Measurements from ENCODE around the gene LYSMD4.
"Not testable (repeated sequence)": the region's sequence is repeated elsewhere in the genome, so short reads cannot be mapped to it uniquely, and the experiment has no call there.

Gene LYSMD4

DNA sequence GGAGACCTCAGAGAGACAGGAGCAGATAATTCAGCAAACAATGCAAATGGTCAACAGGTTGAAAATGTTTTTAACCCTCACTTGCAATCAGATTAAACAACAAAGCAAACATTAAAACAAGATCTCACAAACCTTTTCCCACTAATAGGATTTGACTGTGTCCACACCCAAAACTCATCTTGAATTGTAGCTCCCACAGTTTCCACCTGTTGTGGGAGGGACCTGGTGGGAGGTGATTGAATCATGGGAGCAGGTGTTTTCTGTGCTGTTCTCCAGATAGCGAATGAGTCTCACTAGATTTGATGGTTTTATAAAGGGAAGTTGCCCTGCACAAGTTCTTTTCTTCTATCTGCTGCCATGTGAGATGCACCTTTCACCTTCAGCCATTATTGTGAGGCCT, 1.3 kb upstream of the LYSMD4 start:
- DNase-seq = no peak
- intact Hi-C loops (cut with DNase I; ENCODE audit: low total_unique reads) = no loop called here
- TF ChIP-seq, protein P1, sequence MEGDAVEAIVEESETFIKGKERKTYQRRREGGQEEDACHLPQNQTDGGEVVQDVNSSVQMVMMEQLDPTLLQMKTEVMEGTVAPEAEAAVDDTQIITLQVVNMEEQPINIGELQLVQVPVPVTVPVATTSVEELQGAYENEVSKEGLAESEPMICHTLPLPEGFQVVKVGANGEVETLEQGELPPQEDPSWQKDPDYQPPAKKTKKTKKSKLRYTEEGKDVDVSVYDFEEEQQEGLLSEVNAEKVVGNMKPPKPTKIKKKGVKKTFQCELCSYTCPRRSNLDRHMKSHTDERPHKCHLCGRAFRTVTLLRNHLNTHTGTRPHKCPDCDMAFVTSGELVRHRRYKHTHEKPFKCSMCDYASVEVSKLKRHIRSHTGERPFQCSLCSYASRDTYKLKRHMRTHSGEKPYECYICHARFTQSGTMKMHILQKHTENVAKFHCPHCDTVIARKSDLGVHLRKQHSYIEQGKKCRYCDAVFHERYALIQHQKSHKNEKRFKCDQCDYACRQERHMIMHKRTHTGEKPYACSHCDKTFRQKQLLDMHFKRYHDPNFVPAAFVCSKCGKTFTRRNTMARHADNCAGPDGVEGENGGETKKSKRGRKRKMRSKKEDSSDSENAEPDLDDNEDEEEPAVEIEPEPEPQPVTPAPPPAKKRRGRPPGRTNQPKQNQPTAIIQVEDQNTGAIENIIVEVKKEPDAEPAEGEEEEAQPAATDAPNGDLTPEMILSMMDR (IDR thresholded peaks at IDR 0.05) = no peak
- H3K4me1 ChIP-seq = peaks cover 5 to 26% (median 13%) of the 10 kb centered on the region in 4 donors
- H3K27me3 ChIP-seq = no peaks in the 10 kb centered on the region
- peaks cover 0 to under 1% (median under 1%) of the 10 kb centered on the region in 3 donors for H3K36me3 ChIP-seq
- H3K4me3 ChIP-seq = no peak overlapping the region
- H3K27ac ChIP-seq = no peak overlapping the region
- H3K9me3 ChIP-seq = no peaks in the 10 kb centered on the region

GRCh38 chr15:99734040-99734291, 729 bp upstream of the LYSMD4 start:
- DNase-seq; intact Hi-C loops (cut with DNase I; ENCODE audit: low total_unique reads); H3K36me3 ChIP-seq; H3K9me3 ChIP-seq; H3K27me3 ChIP-seq: not testable (repeated sequence)
- Histone ChIP-seq H3K4me1 (peaks cover 5 to 30% (median 13%) of the 10 kb centered on the region in 4 donors), H3K4me3 (peak overlapping the region; percentile 77 to 81), H3K27ac (peak overlapping the region; percentile 82 to 86)

DNA sequence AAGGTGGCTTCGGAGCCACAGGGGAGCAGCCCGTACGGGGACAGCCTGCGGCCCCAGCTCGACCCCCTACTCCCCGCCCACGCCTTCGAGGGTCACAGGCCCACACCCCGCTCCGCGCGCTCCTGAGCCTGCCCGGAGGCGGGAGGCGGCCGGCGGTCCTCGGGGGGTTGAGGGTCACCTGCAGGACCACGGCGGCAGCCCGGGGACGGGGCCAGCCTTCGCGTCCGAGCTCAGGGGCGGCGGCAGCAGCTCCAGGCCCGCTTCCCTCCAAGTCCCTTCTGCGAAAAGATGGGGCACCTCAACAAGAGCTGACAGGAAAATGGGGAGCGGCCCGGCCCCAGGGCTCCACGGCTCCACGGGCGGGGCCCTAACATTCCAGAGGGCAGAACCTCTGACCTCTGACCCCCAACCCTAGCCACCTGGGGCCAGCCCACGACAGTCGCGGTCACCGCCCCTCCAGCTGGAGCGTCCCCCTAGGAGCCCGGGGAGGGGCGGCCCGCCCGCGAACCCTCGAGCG, 428 bp downstream of the LYSMD4 start:
- Histone ChIP-seq H3K27me3 (no peaks in the 10 kb centered on the region), H3K27ac (peak overlapping the region; percentile 82 to 86), H3K4me3 (peak overlapping the region; percentile 77 to 81), H3K36me3 (peaks cover 0 to 18% (median 13%) of the 10 kb centered on the region in 3 donors), H3K9me3 (no peaks in the 10 kb centered on the region), H3K4me1 (peaks cover 5 to 30% (median 16%) of the 10 kb centered on the region in 4 donors)
- TF ChIP-seq, protein P1 (IDR thresholded peaks at IDR 0.05) = no peak
- intact Hi-C loops (cut with DNase I; ENCODE audit: low total_unique reads) = no loop called here
- DNase-seq = peak in 1 of 2 donors; percentile 43

- H3K27me3 ChIP-seq = no peaks in the 10 kb centered on the region
- H3K4me3 ChIP-seq = peak overlapping the region; percentile 77 to 81
- peaks cover 5 to 30% (median 16%) of the 10 kb centered on the region in 4 donors for H3K4me1 ChIP-seq
- intact Hi-C loops (cut with DNase I; ENCODE audit: low total_unique reads) = no loop called here
- DNase-seq = no peak
- peaks cover 0 to 24% (median 14%) of the 10 kb centered on the region in 3 donors for H3K36me3 ChIP-seq
- TF ChIP-seq, protein P1 (IDR thresholded peaks at IDR 0.05) = no peak
- no peaks in the 10 kb centered on the region for H3K9me3 ChIP-seq
- H3K27ac ChIP-seq = peak overlapping the region; percentile 82 to 86
These were observed 1.0 kb downstream of the LYSMD4 start for GRCh38 chr15:99732124-99732750.

- peak overlapping the region; percentile 77 to 81 for H3K4me3 ChIP-seq
- intact Hi-C loops (cut with DNase I; ENCODE audit: low total_unique reads) = no loop called here
- H3K27ac ChIP-seq = peak overlapping the region in 1 of 2 donors; percentile 86
These were observed 1.7 kb downstream of the LYSMD4 start for GRCh38 chr15:99731336-99732123.

More at GRCh38 chr15:99731336-99732123, 1.7 kb downstream of the LYSMD4 start:
- peaks cover 5 to 30% (median 16%) of the 10 kb centered on the region in 4 donors for H3K4me1 ChIP-seq
- TF ChIP-seq, protein P1 (IDR thresholded peaks at IDR 0.05) = no peak
- H3K36me3 ChIP-seq = peaks cover 0 to 24% (median 14%) of the 10 kb centered on the region in 3 donors
- no peaks in the 10 kb centered on the region for H3K9me3 ChIP-seq
- H3K27me3 ChIP-seq = no peaks in the 10 kb centered on the region
- no peak for DNase-seq

Measured in tibial artery (tissue), 4 donors.